Astrocyte of the hippocampus (primary cell): ENCODE measurements around the gene FAAP100.
"Not testable (repeated sequence)": the region's sequence is repeated elsewhere in the genome, so short reads cannot be mapped to it uniquely, and the experiment has no call there.

Source experiments
- DNase-seq: peaks from one replicate; pipeline ENCODE4 v3.0.0; 2011; ENCODE audit warnings: low read depth, low spot score

The FAAP100 gene

DNA sequence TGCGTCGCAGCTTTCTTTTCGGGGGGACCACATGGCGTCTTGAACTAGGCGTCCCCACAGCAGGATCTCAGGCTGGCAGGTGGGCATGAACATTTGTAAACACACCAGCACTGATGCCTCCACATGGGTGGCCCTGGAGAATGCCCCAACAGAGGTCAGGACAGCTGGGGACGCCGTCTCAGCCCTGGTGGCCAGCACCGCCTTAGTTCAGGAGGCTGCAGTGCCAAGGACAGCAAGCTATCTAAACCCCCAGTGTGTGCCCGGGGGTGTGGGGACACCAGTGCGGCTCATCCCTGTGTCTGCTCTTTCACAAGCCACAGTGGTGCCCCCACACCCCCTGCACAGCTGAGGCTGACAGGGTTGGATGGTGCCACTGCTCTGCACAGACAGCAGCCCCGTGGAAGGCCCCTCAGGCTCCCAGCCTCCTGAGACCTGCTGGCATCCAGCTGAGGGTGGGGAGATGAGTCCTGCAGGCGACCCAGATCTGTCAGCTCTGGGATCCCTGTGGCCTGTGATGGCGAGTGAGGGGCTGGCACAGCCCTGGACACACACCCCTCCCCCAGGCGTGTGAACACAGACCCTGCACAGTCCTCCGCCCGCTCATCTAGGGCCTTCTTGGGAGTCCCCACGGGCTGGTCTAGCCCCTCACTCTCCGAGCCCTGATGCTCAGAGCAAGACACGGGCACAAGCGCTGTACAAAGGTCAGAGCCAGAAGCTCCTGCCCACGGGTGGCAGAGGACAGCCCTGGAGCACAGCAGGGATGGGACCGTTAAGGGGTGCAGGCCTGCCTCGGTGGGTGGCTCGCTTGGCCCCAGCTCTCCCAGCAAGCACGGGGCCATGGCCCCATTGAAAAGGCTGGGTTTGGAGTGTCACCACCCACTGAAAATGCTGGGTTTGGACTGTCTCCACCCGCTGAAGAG lies 13.2 kb downstream of the FAAP100 start:
- DNase-seq: no peak

GRCh38 chr17:81537856-81538555 lies 14.1 kb downstream of the FAAP100 start:
- no peak for DNase-seq

- peak; percentile 64 for DNase-seq
These were observed 14.8 kb downstream of the FAAP100 start for GRCh38 chr17:81537343-81537855.

DNA sequence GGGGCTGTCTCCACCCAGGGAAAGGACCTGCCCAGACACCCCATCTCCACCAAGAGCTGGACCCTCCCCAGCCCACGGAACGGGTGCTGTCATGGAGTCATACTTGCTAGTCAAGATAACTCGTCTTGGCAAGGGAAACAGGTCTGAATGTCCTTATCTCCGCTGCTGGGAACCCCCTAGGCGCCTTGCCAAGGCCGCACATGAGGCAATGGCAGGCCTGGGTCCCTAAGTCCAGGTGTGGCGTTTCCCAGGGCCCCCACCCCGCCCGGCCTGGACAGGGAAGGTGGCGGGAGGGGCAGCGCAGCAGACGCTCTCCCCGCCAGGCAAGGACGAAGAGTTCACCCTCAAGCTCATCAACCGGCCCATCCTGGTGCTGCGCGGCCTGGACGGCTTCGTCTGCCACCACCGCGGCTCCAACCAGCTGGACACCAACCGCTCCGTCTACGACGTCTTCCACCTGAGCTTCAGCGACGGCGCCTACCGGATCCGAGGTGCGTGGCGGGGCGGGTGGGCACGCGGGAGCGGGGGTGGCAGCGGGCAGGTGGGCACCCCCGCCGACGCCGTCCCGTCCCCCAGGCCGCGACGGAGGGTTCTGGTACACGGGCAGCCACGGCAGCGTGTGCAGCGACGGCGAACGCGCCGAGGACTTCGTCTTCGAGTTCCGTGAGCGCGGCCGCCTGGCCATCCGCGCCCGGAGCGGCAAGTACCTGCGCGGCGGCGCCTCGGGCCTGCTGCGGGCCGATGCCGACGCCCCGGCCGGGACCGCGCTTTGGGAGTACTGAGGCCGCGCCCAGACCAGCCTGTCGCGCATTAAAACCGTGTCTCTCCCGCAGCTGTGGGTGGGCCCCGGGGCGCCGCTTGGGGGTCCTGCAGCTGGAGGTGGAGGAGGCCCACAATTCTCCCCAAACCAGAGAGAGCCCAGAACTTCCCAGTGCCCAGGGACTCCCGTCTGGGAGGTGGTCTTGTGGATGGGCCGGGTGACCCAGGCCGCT lies 15.6 kb downstream of the FAAP100 start:
- DNase-seq: peak; percentile 40

DNA sequence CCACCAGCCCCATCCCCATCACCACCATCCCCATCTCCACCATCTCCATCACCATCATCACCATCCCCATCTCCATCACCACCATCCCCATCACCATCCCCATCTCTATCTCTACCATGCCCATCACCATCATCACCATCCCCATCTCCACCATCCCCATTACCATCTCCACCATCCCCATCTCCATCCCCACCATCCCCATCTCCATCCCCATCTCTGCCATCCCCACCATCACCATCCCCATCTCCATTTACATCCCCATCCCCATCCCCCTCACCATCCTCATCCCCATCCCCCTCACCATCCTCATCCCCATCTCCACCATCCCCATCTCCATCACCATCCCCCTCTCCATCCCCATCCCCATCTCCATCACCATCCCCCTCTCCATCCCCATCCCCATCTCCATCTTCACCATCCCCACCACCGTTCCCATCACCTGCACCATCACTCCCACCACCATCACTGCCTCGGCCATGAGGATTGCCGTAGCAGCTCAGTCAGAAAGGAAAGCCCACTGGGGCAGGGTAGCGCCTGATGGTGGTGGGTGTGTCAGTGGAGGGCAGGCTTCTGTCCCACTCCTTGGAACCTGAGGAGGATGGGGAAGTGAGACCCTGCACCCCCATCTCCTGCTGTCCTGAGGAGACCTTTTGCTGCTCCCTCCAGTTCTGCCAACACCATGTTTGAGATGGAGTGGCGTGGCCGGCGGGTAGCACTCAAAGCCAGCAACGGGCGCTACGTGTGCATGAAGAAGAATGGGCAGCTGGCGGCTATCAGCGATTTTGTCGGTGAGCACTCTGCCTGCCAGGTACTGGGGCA lies 16.5 kb downstream of the FAAP100 start:
- DNase-seq: no peak

GRCh38 chr17:81535007-81535328 lies 17.2 kb downstream of the FAAP100 start:
- no peak for DNase-seq

DNA sequence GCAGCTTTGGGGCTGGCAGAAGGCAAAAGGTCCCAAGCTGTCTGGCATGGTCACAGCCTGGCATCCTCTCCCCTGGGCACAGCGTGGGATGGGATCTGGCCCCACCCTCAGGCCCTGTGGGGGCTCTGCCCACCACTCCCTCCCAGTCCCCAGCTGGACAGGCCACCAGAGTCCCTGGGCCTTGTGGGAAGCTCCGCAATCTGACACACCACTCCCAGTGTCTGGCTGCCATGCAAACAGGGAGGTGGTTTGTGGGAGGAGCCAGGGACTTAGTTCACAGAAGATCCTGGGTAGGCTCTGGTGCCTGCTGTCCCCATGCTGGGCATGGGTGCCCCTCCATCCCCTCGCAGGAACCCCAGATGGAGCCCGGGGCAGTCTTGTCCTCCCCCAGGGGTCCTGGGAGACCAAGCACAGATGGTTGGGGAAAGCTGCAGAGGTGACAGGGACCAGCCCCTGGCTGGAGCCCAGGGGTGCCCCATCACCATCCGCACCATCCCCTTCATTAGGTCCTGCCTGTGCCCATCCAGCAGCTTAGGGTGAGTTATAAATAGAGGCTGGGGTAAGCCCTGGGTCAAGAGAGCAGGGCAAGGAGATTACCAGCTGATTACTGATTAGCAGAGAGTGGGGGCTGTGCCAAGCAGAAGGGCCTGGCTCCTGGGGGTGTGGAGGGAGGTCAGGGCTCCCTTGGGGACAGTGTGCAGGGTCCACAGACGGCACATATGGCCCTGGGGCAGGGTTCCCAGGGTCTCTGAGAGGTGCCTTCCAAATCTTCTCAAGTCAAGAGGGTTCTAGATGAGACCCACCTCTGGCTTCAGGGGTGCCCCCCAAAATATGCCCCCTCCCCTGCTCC lies 17.8 kb downstream of the FAAP100 start:
- no peak for DNase-seq

- DNase-seq: no peak
These were observed 18.6 kb downstream of the FAAP100 start for GRCh38 chr17:81533339-81534141.

GRCh38 chr17:81532490-81533287 lies 19.5 kb downstream of the FAAP100 start:
- no peak for DNase-seq

DNA sequence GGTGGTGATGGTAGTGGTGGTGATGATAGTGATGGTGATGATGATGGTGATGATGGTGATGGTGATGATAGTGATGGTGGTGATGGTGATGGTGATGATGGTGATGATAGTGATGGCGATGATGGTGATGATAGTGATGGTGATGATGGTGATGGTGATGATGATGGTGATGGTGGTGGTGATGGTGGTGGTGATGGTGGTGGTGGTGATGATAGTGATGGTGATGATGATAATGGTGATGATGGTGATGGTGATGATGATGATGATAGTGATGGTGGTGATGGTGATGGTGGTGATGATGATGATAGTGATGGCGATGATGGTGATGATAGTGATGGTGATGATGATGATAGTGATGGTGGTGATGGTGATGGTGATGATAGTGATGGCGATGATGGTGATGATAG lies 20.2 kb downstream of the FAAP100 start:
- not testable (repeated sequence) for DNase-seq

- not testable (repeated sequence) for DNase-seq
These were observed 21.1 kb downstream of the FAAP100 start for GRCh38 chr17:81531013-81531412.

- DNase-seq: no peak
These were observed 22.7 kb downstream of the FAAP100 start for GRCh38 chr17:81529437-81529803.

DNA sequence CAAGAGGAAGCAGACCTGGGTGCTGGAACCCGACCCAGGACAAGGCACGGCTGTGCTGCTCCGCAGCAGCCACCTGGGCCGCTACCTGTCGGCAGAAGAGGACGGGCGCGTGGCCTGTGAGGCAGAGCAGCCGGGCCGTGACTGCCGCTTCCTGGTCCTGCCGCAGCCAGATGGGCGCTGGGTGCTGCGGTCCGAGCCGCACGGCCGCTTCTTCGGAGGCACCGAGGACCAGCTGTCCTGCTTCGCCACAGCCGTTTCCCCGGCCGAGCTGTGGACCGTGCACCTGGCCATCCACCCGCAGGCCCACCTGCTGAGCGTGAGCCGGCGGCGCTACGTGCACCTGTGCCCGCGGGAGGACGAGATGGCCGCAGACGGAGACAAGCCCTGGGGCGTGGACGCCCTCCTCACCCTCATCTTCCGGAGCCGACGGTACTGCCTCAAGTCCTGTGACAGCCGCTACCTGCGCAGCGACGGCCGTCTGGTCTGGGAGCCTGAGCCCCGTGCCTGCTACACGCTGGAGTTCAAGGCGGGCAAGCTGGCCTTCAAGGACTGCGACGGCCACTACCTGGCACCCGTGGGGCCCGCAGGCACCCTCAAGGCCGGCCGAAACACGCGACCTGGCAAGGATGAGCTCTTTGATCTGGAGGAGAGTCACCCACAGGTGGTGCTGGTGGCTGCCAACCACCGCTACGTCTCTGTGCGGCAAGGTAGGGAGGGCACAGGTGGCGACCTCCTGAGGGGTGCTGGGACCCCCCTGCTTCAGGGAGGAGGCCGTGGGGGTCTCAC lies 23.3 kb downstream of the FAAP100 start:
- DNase-seq: no peak

DNA sequence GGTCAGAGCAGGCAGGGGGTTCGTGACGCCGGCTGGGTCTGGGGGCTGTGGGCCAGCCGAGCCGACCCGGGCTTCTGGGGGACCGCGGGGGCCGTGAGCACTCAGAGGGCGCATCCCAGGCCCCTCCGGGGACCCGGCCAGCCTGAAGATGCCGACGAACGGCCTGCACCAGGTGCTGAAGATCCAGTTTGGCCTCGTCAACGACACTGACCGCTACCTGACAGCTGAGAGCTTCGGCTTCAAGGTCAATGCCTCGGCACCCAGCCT lies 23.8 kb downstream of the FAAP100 start:
- DNase-seq: no peak

GRCh38 chr17:81527591-81528383 lies 24.4 kb downstream of the FAAP100 start, which contains the start of gene FSCN2:
Gene FSCN2, plus strand, starts transcription at chr17:81528377. Its CDS starts 155 bp downstream, at chr17:81528532.
- peak; percentile 30 for DNase-seq
